ACC112 (cell line): ENCODE measurements around the gene RBMS1.

Experiments
- H2AFZ ChIP-seq: fragments of 200-600 bp; sonication (generic); one replicate; pipeline ENCODE4 v1.6.0; 2017; ENCODE audit warnings: antibody characterized with exemption, low read length; ENCODE audit not compliant: unreplicated experiment
- H3K27ac ChIP-seq: fragments of 200-600 bp; sonication (generic); 2 replicates; pipeline ENCODE4 v1.5.1; 2014; ENCODE audit warnings: low read depth, mild to moderate bottlenecking, antibody characterized with exemption, low read length, moderate library complexity
- H3K27me3 ChIP-seq: fragments of 200-600 bp; sonication (generic); 2 replicates; pipeline ENCODE4 v1.6.1; 2014; ENCODE audit warnings: mild to moderate bottlenecking, antibody characterized with exemption, low read length, moderate library complexity, mixed read lengths; ENCODE audit not compliant: insufficient read depth
- H3K36me3 ChIP-seq: fragments of 200-600 bp; sonication (generic); 2 replicates; pipeline ENCODE4 v1.6.1; 2016; ENCODE audit warnings: mild to moderate bottlenecking, antibody characterized with exemption, low read length, moderate library complexity, mixed read lengths; ENCODE audit not compliant: insufficient read depth
- H3K4me1 ChIP-seq: fragments of 200-600 bp; sonication (generic); one replicate; pipeline ENCODE4 v1.6.1; 2016; ENCODE audit warnings: low read length, mixed read lengths; ENCODE audit not compliant: insufficient read depth, unreplicated experiment, control insufficient read depth
- H3K4me3 ChIP-seq: fragments of 200-600 bp; sonication (generic); 2 replicates; pipeline ENCODE4 v1.5.1; 2014; ENCODE audit warnings: mild to moderate bottlenecking, low read depth, low read length
- H3K79me2 ChIP-seq: fragments of 200-600 bp; sonication (generic); one replicate; pipeline ENCODE4 v1.6.0; 2016; ENCODE audit warnings: low read length; ENCODE audit not compliant: control insufficient read depth, unreplicated experiment, insufficient read depth

The RBMS1 gene

GRCh38 chr2:160282063-160282580 lies 211.5 kb downstream of the RBMS1 start:
- no peaks in the 10 kb centered on the region for H3K27me3 ChIP-seq
- peaks cover 49% of the 10 kb centered on the region for H3K4me1 ChIP-seq
- no peak overlapping the region for H2AFZ ChIP-seq
- peaks cover 61% of the 10 kb centered on the region for H3K36me3 ChIP-seq
- H3K27ac ChIP-seq, result peak overlapping the region; percentile 77
- H3K79me2 ChIP-seq, result peaks cover 8% of the 10 kb centered on the region
- no peak overlapping the region for H3K4me3 ChIP-seq

GRCh38 chr2:160281213-160281612 lies 212.4 kb downstream of the RBMS1 start:
- H3K4me3 ChIP-seq, result no peak overlapping the region
- peaks cover 49% of the 10 kb centered on the region for H3K4me1 ChIP-seq
- H3K27ac ChIP-seq, result peak overlapping the region; percentile 77
- peaks cover 8% of the 10 kb centered on the region for H3K79me2 ChIP-seq
- peaks cover 63% of the 10 kb centered on the region for H3K36me3 ChIP-seq
- no peaks in the 10 kb centered on the region for H3K27me3 ChIP-seq
- H2AFZ ChIP-seq, result no peak overlapping the region

- H2AFZ ChIP-seq, result no peak overlapping the region
- peak overlapping the region; percentile 14; the same call in 1 of the 2 replicates for H3K4me3 ChIP-seq
- peaks cover 49% of the 10 kb centered on the region for H3K4me1 ChIP-seq
- peaks cover 63% of the 10 kb centered on the region for H3K36me3 ChIP-seq
- H3K27me3 ChIP-seq, result no peaks in the 10 kb centered on the region
- peak overlapping the region; percentile 77 for H3K27ac ChIP-seq
- H3K79me2 ChIP-seq, result peaks cover 8% of the 10 kb centered on the region
Measured at GRCh38 chr2:160279813-160280465, 213.7 kb downstream of the RBMS1 start.

GRCh38 chr2:160278879-160279177 lies 214.8 kb downstream of the RBMS1 start:
- Histone ChIP-seq H3K4me3 (no peak overlapping the region), H3K27ac (peak overlapping the region; percentile 77), H3K27me3 (no peaks in the 10 kb centered on the region), H3K79me2 (peaks cover 3% of the 10 kb centered on the region), H2AFZ (no peak overlapping the region), H3K4me1 (peaks cover 49% of the 10 kb centered on the region), H3K36me3 (peaks cover 57% of the 10 kb centered on the region)

- Histone ChIP-seq H3K27ac (peak overlapping the region; percentile 77), H3K4me3 (no peak overlapping the region), H3K27me3 (no peaks in the 10 kb centered on the region), H3K79me2 (peaks cover 3% of the 10 kb centered on the region), H3K4me1 (peaks cover 49% of the 10 kb centered on the region), H3K36me3 (peaks cover 53% of the 10 kb centered on the region), H2AFZ (no peak overlapping the region)
Measured at GRCh38 chr2:160278101-160278878, 215.3 kb downstream of the RBMS1 start.

DNA sequence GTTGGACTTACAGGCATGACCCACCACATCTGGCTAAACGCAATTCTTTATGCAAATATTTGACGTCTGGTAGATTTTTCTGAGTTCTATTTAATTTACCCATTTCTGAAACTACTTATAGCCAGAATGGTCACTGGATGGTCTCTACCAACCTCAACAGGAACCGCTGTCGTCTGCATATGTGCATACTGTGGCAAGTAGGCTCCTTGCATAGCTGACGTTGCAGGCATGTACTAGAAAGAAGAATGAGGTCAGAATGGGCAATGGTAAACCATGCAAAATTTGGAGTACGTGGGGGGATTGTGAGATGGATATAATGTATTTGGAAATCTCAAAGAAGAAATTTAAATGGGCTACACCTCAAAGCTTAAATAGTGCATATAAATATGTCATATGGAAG lies 216.5 kb downstream of the RBMS1 start:
- Histone ChIP-seq H3K27ac (no peak overlapping the region), H3K4me1 (peaks cover 41% of the 10 kb centered on the region), H3K36me3 (peaks cover 56% of the 10 kb centered on the region), H2AFZ (no peak overlapping the region), H3K79me2 (peaks cover 3% of the 10 kb centered on the region), H3K27me3 (no peaks in the 10 kb centered on the region), H3K4me3 (no peak overlapping the region)

GRCh38 chr2:160275656-160276055 lies 218.0 kb downstream of the RBMS1 start:
- H3K4me1 ChIP-seq, result peaks cover 36% of the 10 kb centered on the region
- H3K79me2 ChIP-seq, result peaks cover 5% of the 10 kb centered on the region
- H3K27me3 ChIP-seq, result no peaks in the 10 kb centered on the region
- H2AFZ ChIP-seq, result no peak overlapping the region
- peaks cover 59% of the 10 kb centered on the region for H3K36me3 ChIP-seq
- no peak overlapping the region for H3K4me3 ChIP-seq
- no peak overlapping the region for H3K27ac ChIP-seq

- Histone ChIP-seq H2AFZ (no peak overlapping the region), H3K79me2 (peaks cover 2% of the 10 kb centered on the region), H3K4me3 (peak overlapping the region; percentile 66; the same call in 1 of the 2 replicates), H3K4me1 (peaks cover 34% of the 10 kb centered on the region), H3K27ac (peak overlapping the region; percentile 89), H3K36me3 (peaks cover 32% of the 10 kb centered on the region), H3K27me3 (no peaks in the 10 kb centered on the region)
Measured at GRCh38 chr2:160271171-160272086, 222.2 kb downstream of the RBMS1 start.

- Histone ChIP-seq H3K79me2 (peaks cover 2% of the 10 kb centered on the region), H3K4me1 (peaks cover 34% of the 10 kb centered on the region), H3K4me3 (peak overlapping the region; percentile 66), H3K27me3 (no peaks in the 10 kb centered on the region), H2AFZ (peak overlapping the region; percentile 15), H3K27ac (peak overlapping the region; percentile 89), H3K36me3 (peaks cover 29% of the 10 kb centered on the region)
Measured at GRCh38 chr2:160270571-160271113, 223.0 kb downstream of the RBMS1 start.
